CD14-positive monocyte (primary cell): ENCODE data around the gene ANXA5. TPM values are rescaled to one million over a fixed set of nuclear protein-coding genes. Genes with fewer than 3 reads are reported as not detected.

ENCODE experiments used
- DNase-seq, 3 donors: peaks; one replicate each; pipeline ENCODE4 v3.0.0-alpha.2; 2011 to 2022
- H2AFZ ChIP-seq: 2 replicates; pipeline ENCODE4 v1.6.0; 2012; ENCODE audit warnings: mild to moderate bottlenecking, low read depth, low read length, inconsistent platforms; ENCODE audit not compliant: insufficient read depth, poor library complexity, severe bottlenecking
- H3K27ac ChIP-seq, 2 donors: 1 replicate in 1 of 2; 2 replicates in 1 of 2; pipeline ENCODE4 v1.5.1; 2012 to 2013; ENCODE audit warnings: low read length in 2 of 2, control low read depth in 1 of 2, inconsistent platforms in 1 of 2, low read depth in 1 of 2, mild to moderate bottlenecking in 1 of 2
- H3K27me3 ChIP-seq, 2 donors: one replicate each; pipeline versions ENCODE4 v1.6.0 to v1.6.1; 2011 to 2013; ENCODE audit warnings: low read length in 2 of 2; ENCODE audit not compliant: control insufficient read depth in 2 of 2, insufficient read depth in 2 of 2
- H3K36me3 ChIP-seq, 2 donors: replicated peaks in 1 of 2; 1 replicate in 1 of 2; 2 replicates in 1 of 2; pipeline versions ENCODE4 v1.5.1 to v1.6.1; 2012 to 2013; ENCODE audit warnings: low read length in 2 of 2, control low read depth in 1 of 2, inconsistent platforms in 1 of 2, mild to moderate bottlenecking in 1 of 2; ENCODE audit not compliant: insufficient read depth in 2 of 2, control insufficient read depth in 1 of 2
- H3K4me1 ChIP-seq, 2 donors: 1 replicate in 1 of 2; 2 replicates in 1 of 2; pipeline versions ENCODE4 v1.5.1 to v1.6.1; 2012 to 2013; ENCODE audit warnings: low read length in 2 of 2, control low read depth in 1 of 2, inconsistent platforms in 1 of 2, mild to moderate bottlenecking in 1 of 2, moderate library complexity in 1 of 2; ENCODE audit not compliant: insufficient read depth in 2 of 2, control insufficient read depth in 1 of 2
- H3K4me2 ChIP-seq: replicated peaks from 2 replicates; pipeline ENCODE3; 2012; ENCODE audit warnings: low read length, moderate library complexity, mild to moderate bottlenecking; ENCODE audit not compliant: poor library complexity, severe bottlenecking; ENCODE audit errors: extremely low read depth
- H3K4me3 ChIP-seq, 3 experiments: fragments of 200-600 bp in 1 of 3; sonication (generic) in 1 of 3; replicated peaks in 1 of 3; 1 replicate in 2 of 3; 2 replicates in 1 of 3; pipeline ENCODE4 v1.5.1; 2011 to 2013; ENCODE audit warnings: low read length in 3 of 3, mild to moderate bottlenecking in 3 of 3, control low read depth in 2 of 3, low read depth in 2 of 3, inconsistent platforms in 1 of 3, moderate library complexity in 1 of 3
- H3K79me2 ChIP-seq: 2 replicates; pipeline ENCODE4 v1.6.0; 2012; ENCODE audit warnings: mild to moderate bottlenecking, control low read depth, inconsistent platforms, low read length, moderate library complexity; ENCODE audit not compliant: insufficient read depth
- H3K9ac ChIP-seq: 2 replicates; pipeline ENCODE4 v1.6.0; 2017; ENCODE audit warnings: low read length, mild to moderate bottlenecking; ENCODE audit not compliant: insufficient read depth, poor library complexity, severe bottlenecking
- H3K9me3 ChIP-seq, 2 donors: replicated peaks in 1 of 2; 1 replicate in 1 of 2; 2 replicates in 1 of 2; pipeline versions ENCODE4 v1.5.1 to v1.6.1; 2012 to 2013; ENCODE audit warnings: low read length in 2 of 2, control low read depth in 1 of 2; ENCODE audit not compliant: control insufficient read depth in 1 of 2, insufficient read depth in 1 of 2
- H4K20me1 ChIP-seq: 2 replicates; pipeline ENCODE4 v1.6.0; 2012; ENCODE audit warnings: mild to moderate bottlenecking, low read length, control low read depth, moderate library complexity; ENCODE audit not compliant: insufficient read depth
- H3K27ac Mint-ChIP-seq, 7 donors: one replicate each; pipeline ENCODE4 v1.8.0; 2020; ENCODE audit warnings: mild to moderate bottlenecking in 7 of 7, mixed read lengths in 7 of 7, moderate library complexity in 6 of 7, inconsistent platforms in 2 of 7
- H3K27me3 Mint-ChIP-seq, 3 donors: one replicate each; pipeline ENCODE4 v1.8.0; 2021 to 2022; ENCODE audit warnings: low read depth in 3 of 3, mild to moderate bottlenecking in 3 of 3, mixed read lengths in 3 of 3, moderate library complexity in 3 of 3, inconsistent platforms in 1 of 3
- H3K36me3 Mint-ChIP-seq, 2 donors: one replicate each; pipeline ENCODE4 v1.8.0; 2020; ENCODE audit warnings: mixed read lengths in 2 of 2, inconsistent platforms in 1 of 2, mild to moderate bottlenecking in 1 of 2
- H3K4me1 Mint-ChIP-seq: one replicate; pipeline ENCODE4 v1.8.0; 2020; ENCODE audit warnings: mild to moderate bottlenecking, mixed read lengths
- H3K4me3 Mint-ChIP-seq, 2 donors: one replicate each; pipeline ENCODE4 v1.8.0; 2020; ENCODE audit warnings: mild to moderate bottlenecking in 2 of 2, mixed read lengths in 2 of 2, moderate library complexity in 1 of 2
- H3K9me3 Mint-ChIP-seq, 7 donors: one replicate each; pipeline ENCODE4 v1.8.0; 2020 to 2022; ENCODE audit warnings: mixed read lengths in 7 of 7, mild to moderate bottlenecking in 6 of 7, moderate library complexity in 6 of 7, inconsistent platforms in 2 of 7
- CTCF ChIP-seq: fragments of 200-600 bp; IDR thresholded peaks from one replicate; pipeline ENCODE4 v1.8.0; 2022; ENCODE audit warnings: antibody characterized with exemption, mild to moderate bottlenecking
- WGBS: methylation state at CpG from one replicate; pipeline ENCODE4 v1.1.5; 2013; ENCODE audit warnings: missing lambda C conversion rate; ENCODE audit not compliant: insufficient coverage; 5-methylcytosine and 5-hydroxymethylcytosine counted together
- intact Hi-C, 2 donors: fragments of 100-400 bp; cut with micrococcal nuclease; formaldehyde crosslinking; loops; one replicate each; pipeline versions ENCODE4 v1.15.0 to v1.15.1; 2023
- polyA plus RNA-seq, 3 donors: library from polyadenylated mRNA; depleted of rRNA in 1 of 3; unstranded in 2 of 3; stranded (reverse) in 1 of 3; fragments of 300-500 nt in 2 of 3; fragments of >200 nt in 1 of 3; fragmentation: Illumina TruSeq in 2 of 3; gene quantifications; 1 replicate in 2 of 3; 2 replicates in 1 of 3; pipeline ENCODE4 v1.2.3, GENCODE V29; 2012 to 2021

The ANXA5 gene
- polyA plus RNA-seq, 3 donors, result 312 to 796 (median 752) TPM

GRCh38 chr4:121741751-121742150 lies 45.0 kb upstream of the ANXA5 start:
- no peak overlapping the region for H2AFZ ChIP-seq
- H3K4me3 ChIP-seq, result no peak overlapping the region
- intact Hi-C loops, result no loop called here
- H3K79me2 ChIP-seq, result no peaks in the 10 kb centered on the region
- peaks cover 0 to 10% (median 5%) of the 10 kb centered on the region in 3 donors for H3K27me3 Mint-ChIP-seq
- no peak overlapping the region for H3K4me3 Mint-ChIP-seq
- no peak overlapping the region for H3K4me2 ChIP-seq
- no peak overlapping the region for H3K9ac ChIP-seq
- no peak overlapping the region for H3K27ac Mint-ChIP-seq
- no peak for DNase-seq
- H3K36me3 ChIP-seq, result no peaks in the 10 kb centered on the region
- WGBS, result no CpG with 5 or more reads among the region's 7 CpGs
- no peaks in the 10 kb centered on the region for H3K4me1 ChIP-seq
- no peaks in the 10 kb centered on the region for H3K4me1 Mint-ChIP-seq
- H3K9me3 Mint-ChIP-seq, result peaks cover 0 to 6% (median 3%) of the 10 kb centered on the region in 7 donors
- no peaks in the 10 kb centered on the region for H3K36me3 Mint-ChIP-seq
- H3K27me3 ChIP-seq, result no peaks in the 10 kb centered on the region
- H4K20me1 ChIP-seq, result no peaks in the 10 kb centered on the region
- no peak for TF ChIP-seq CTCF
- no peaks in the 10 kb centered on the region for H3K9me3 ChIP-seq
- H3K27ac ChIP-seq, result no peak overlapping the region

DNA sequence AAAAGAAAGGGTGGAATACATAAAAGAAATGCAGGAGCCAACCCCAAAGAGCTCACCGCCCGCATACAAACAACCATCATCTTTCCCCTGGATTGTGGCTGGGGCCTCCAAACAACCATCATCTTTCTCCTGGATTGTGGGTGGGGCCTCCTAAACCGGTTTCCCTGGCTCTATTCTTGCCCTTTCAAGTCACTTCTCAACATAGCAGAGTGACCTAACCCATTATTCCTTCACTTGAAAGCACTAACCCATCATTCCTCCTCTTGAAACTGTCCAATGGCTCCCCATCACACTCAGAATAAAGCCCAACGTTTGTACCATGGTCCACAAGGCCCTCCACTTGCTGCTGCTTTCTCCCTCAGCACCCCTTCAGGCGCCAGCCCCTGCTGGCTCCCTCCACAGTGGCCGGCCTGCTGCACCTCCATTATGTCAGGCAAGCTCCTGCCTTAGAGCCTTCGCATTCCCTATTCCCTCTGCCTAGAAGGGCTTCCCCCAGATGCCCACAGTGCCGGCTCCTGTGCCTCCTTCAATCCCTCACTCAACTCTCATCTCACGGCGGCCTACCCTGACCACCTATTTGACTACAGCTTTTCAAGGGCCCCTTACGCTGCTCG lies 44.1 kb upstream of the ANXA5 start:
- no peak overlapping the region for H3K27ac Mint-ChIP-seq
- Histone ChIP-seq H4K20me1 (no peaks in the 10 kb centered on the region), H3K9ac (no peak overlapping the region), H3K36me3 (no peaks in the 10 kb centered on the region), H3K27ac (no peak overlapping the region), H3K27me3 (no peaks in the 10 kb centered on the region), H3K4me2 (no peak overlapping the region), H3K79me2 (no peaks in the 10 kb centered on the region), H3K4me1 (no peaks in the 10 kb centered on the region), H3K4me3 (no peak overlapping the region), H3K9me3 (no peaks in the 10 kb centered on the region), H2AFZ (no peak overlapping the region)
- peaks cover 0 to 6% (median 3%) of the 10 kb centered on the region in 7 donors for H3K9me3 Mint-ChIP-seq
- H3K36me3 Mint-ChIP-seq, result no peaks in the 10 kb centered on the region
- no peak for TF ChIP-seq CTCF
- DNase-seq, result no peak
- intact Hi-C loops, result no loop called here
- H3K4me1 Mint-ChIP-seq, result no peaks in the 10 kb centered on the region
- peak overlapping the region in 1 of 2 donors; percentile 32 for H3K4me3 Mint-ChIP-seq
- WGBS, result 85% methylated on average over 5 of the region's 12 CpGs
- H3K27me3 Mint-ChIP-seq, result peaks cover 0 to 10% (median 5%) of the 10 kb centered on the region in 3 donors
